ENCODE data around the gene ZSWIM2. TPM values are rescaled to one million over a fixed set of nuclear protein-coding genes. Genes with fewer than 3 reads are reported as not detected.

Gene ZSWIM2
- polyA plus RNA-seq, 1 of the 3 experiments (the other 2 are of a cell fraction): 0.05 TPM

GRCh38 chr2:186868344-186868743 lies 19.4 kb upstream of the ZSWIM2 start:
- H3K9ac ChIP-seq: no peak overlapping the region
- no peaks in the 10 kb centered on the region for H3K36me3 ChIP-seq (replicated peaks in 1 of 2; ENCODE audit: control insufficient read depth in 1 of 2, insufficient read depth in 2 of 2, low read length in 1 of 2)
- H3K9me3 ChIP-seq: no peaks in the 10 kb centered on the region
- no peak overlapping the region for H2AFZ ChIP-seq (ENCODE audit: low read depth)
- H3K27me3 ChIP-seq (ENCODE audit: insufficient read depth): no peaks in the 10 kb centered on the region
- H3K27ac ChIP-seq (ENCODE audit: low read depth in 2 of 2, low read length in 1 of 2): peak overlapping the region; percentile 23 to 77; a peak in 2 of 4 replicates
- no peaks in the 10 kb centered on the region for H3K9me2 ChIP-seq
- ChIA-PET CTCF (interaction anchor here (1.2 to 1.5 kb wide), 2 partner anchors 305 to 632 kb away, joined by 3 to 4 read pairs; no protein-coding TSS in a partner anchor), POLR2A (no interaction called here)
- H3K4me1 ChIP-seq (ENCODE audit: control insufficient read depth in 1 of 2, insufficient read depth in 2 of 2, low read depth in 1 of 2, low read length in 1 of 2): peaks cover 0 to 13% of the 10 kb centered on the region in 2 experiments; a peak in 2 of 4 replicates
- H3F3A ChIP-seq (replicated peaks; ENCODE audit: insufficient read depth): no peaks in the 10 kb centered on the region
- peak; percentile 32 for DNase-seq
- no peaks in the 10 kb centered on the region for H3K79me2 ChIP-seq (ENCODE audit: insufficient read depth)
- no peak overlapping the region for H3K4me3 ChIP-seq (ENCODE audit: low read depth in 2 of 2, low read length in 1 of 2)
- 0 out of 2 replicates have a peak overlapping the region, but pooled peaks have one; percentile 16 for H3K4me2 ChIP-seq
- H4K20me1 ChIP-seq (ENCODE audit: insufficient read depth): no peaks in the 10 kb centered on the region
- 10% methylated on average over 1 of the region's 1 CpG for WGBS (ENCODE audit: low lambda C conversion rate)
- TF ChIP-seq RXRA (IDR thresholded peaks at IDR 0.05; ENCODE audit: borderline replicate concordance, low read depth) (no peak), CHD2 (IDR thresholded peaks at IDR 0.05; ENCODE audit: low read length, partially characterized antibody) (peak; percentile 23), MEF2A (IDR thresholded peaks at IDR 0.05; ENCODE audit: borderline replicate concordance, low read depth) (peak; percentile 52; the same call in 1 of the 2 replicates), FOXM1 (IDR thresholded peaks at IDR 0.05; ENCODE audit: low read depth) (no peak), SMC3 (IDR thresholded peaks at IDR 0.05; ENCODE audit: low read depth, low read length) (no peak), ELF1 (IDR thresholded peaks at IDR 0.05) (no peak), FOSL2 (IDR thresholded peaks at IDR 0.05; ENCODE audit: borderline replicate concordance, low read depth) (no peak), MXI1 (IDR thresholded peaks at IDR 0.05; ENCODE audit: low read depth, low read length) (no peak), NFIC (IDR thresholded peaks at IDR 0.05; ENCODE audit: borderline replicate concordance) (peak; percentile 61; the same call in 1 of the 2 replicates), TAF1 (IDR thresholded peaks at IDR 0.05; ENCODE audit: borderline replicate concordance, low read depth, low read length) (no peak), GATA2 (CRISPR knock-in tag; IDR thresholded peaks at IDR 0.05) (peak; percentile 41; the same call in 1 of the 2 replicates), IRF3 (IDR thresholded peaks at IDR 0.05; ENCODE audit: low read depth, low read length) (no peak), RCOR1 (IDR thresholded peaks at IDR 0.05; ENCODE audit: low read length) (peak; percentile 63; the same call in 1 of the 2 replicates), TCF12 (IDR thresholded peaks at IDR 0.05) (peak; percentile 76), RAD21 (IDR thresholded peaks at IDR 0.05; ENCODE audit: low read length) (no peak), USF2 (IDR thresholded peaks at IDR 0.05; ENCODE audit: borderline replicate concordance, low read depth, low read length) (no peak), REST (IDR thresholded peaks at IDR 0.05; ENCODE audit: low read depth, low read length) (no peak), EP300 (IDR thresholded peaks at IDR 0.05; ENCODE audit: borderline replicate concordance in 1 of 2, low read depth in 1 of 2, low read length in 1 of 2) (peak in 1 of 2 experiments; percentile 88; a peak in 2 of 4 replicates)

All from SK-N-SH (cell line).